SH-SY5Y (cell line): ENCODE measurements around the gene WNT3.

Experiments
- GATA2 ChIP-seq: IDR thresholded peaks from 2 replicates; pipeline ENCODE4 v1.6.1; 2011; ENCODE audit warnings: mild to moderate bottlenecking, low read depth, low read length
- GATA3 ChIP-seq: IDR thresholded peaks from 2 replicates; pipeline ENCODE4 v1.6.1; 2011; ENCODE audit warnings: low read depth, mild to moderate bottlenecking, low read length, moderate library complexity

DNA sequence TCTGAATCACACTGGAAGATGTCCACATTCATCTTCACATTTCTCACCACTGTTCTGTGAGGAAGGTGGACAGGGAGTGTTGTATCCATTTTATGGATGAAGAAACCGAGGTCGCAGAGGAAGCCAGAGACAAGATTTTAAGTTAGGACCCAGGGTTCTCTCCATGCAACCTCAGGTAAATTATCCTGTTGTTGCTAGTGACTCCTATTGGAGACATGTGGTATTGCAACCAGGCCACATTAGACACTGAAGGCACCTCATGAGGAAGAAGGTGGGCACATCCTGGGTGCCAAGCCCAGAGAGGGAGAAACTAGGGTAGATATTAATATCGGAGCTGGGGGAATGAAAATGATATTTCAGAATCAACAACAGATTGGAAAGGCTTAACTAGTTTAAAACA, 24.3 kb upstream of the WNT3 start:
- TF ChIP-seq GATA2 (no peak), GATA3 (no peak)
